Fibroblast of villous mesenchyme (primary cell): ENCODE data around the gene COL4A2. TPM values are rescaled to one million over a fixed set of nuclear protein-coding genes. Genes with fewer than 3 reads are reported as not detected.

ENCODE experiments used
- DNase-seq: peaks from one replicate; pipeline ENCODE4 v3.0.0-alpha.2; 2010; ENCODE audit warnings: low read depth
- H3K4me3 ChIP-seq: 2 replicates; pipeline ENCODE4 v1.5.1; 2011; ENCODE audit warnings: low read depth, mild to moderate bottlenecking, low read length
- CTCF ChIP-seq: IDR thresholded peaks from 2 replicates; pipeline ENCODE4 v1.5.1; 2012; ENCODE audit warnings: low read depth, mild to moderate bottlenecking, low read length; ENCODE audit not compliant: insufficient read depth
- total RNA-seq: library from RNA; depleted of rRNA; stranded (reverse); fragments of >200 nt; gene quantifications from 2 replicates; pipeline ENCODE4 v1.2.3, GENCODE V29; 2012

Gene COL4A2
- total RNA-seq, 1 donor: 756 TPM

DNA sequence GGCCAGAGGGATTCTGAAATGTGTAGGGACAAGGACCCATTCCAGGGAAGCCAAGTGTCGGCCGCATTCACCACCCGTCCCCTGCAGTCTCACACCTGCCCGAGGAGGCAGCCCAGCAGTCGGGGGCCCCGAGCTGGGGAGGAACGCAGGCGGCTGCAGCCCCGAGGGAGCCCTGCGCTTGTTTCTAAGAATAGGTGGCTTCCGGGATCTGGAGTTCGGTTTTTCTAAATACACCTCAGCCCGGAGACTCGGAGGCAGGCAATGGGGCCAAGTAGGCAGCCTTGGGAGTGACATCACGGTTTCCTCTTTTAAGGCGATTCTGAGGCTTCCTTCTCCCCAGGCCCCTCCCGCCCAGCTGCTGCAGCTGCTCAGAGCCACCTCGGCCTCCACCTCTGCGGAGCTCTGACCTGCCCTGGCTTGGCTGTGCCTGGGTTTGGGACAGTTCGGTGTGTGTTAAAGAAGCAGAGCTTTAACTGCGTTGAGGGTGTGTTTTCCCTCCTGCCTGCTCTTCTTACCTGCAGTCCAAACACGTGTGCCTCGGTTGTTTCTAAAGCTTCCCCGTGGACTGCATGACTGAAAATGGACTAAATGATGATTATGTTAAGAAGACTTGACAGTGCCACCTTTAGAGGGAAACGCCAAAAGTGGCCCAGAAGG lies 80.5 kb downstream of the COL4A2 start:
- no peak for TF ChIP-seq CTCF
- peak; percentile 87 for DNase-seq
- no peak overlapping the region for H3K4me3 ChIP-seq

DNA sequence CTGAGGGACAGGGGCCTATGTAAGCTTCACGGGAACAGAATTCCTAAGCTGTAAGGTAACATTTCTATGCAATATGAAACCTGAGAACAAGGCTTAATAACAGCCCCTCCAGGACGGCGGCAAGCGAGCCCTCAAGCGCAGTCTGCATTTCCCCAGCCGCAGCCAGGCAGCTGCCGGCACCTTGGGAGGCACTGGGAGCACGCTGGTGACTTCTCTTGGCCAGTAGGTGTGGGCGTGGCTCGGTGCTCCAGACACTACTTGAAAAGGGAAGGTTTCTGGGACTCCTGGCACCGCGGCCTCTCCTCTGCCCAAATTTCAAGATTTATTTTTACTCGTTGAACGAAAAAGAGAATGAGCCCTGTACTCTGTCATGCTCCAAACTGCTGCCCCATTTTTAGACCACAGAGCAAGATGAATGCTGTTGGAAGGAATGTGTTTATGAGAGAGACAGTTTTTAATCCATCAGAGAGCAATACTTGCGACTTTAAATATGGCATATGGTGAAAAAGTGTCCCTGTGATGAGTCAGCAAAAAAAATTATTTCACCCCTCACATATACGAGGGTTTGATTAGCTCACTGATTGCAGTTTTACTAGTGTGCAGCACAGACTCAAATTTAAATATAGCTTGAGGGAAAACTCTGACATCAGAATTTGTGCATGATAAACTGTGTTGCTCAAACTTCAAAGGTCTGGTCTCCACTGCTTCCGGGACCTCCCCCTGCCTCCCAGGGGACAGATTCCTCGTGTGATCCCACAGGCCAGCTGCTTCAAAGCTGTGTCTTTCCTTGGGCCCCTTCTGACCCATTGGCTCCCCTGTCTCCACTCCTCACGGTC lies 81.2 kb downstream of the COL4A2 start:
- H3K4me3 ChIP-seq: no peak overlapping the region
- peak; percentile 97 for DNase-seq
- peak; percentile 2 for TF ChIP-seq CTCF

DNA sequence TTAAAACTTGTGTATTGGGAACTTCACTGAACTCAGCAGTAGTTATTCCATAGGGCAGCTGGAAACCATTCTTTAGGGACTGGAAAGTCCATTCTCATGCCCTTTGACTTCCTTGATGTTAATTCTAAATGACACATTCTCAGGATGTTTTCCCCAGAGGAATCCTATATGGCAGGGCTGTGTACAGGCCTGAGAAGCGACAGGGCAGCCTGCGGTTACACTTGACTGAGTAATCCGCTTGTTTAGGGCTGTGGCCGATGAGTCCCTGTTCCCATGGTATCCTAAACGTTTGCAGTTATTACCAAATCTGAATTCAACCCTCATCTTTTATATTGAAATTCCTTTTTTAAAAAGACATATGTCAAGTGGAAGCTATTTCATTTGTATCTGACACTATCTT lies 83.5 kb downstream of the COL4A2 start:
- TF ChIP-seq CTCF: no peak
- no peak overlapping the region for H3K4me3 ChIP-seq
- DNase-seq: peak; percentile 95

DNA sequence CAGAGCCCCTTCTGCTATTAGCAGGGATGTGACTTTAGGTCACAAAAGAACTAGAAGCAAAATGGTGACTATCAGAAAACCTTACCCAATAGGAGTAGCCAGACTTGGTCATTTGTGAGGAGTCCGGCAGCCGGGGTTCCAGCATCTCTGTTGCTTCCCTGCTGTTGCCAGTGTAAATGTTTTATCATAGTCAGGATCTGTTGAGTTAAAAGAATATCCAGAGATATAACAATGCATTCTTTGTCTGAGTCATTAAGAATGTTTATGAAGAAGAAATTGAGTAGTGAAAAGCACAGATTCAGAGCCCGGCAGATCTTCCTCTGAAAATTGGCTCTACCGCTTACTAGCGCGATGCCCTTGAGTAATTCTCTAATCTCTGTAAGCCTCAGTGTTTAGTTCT lies 84.2 kb downstream of the COL4A2 start:
- TF ChIP-seq CTCF: no peak
- H3K4me3 ChIP-seq: no peak overlapping the region
- DNase-seq: peak; percentile 68

- DNase-seq: peak; percentile 97
- no peak for TF ChIP-seq CTCF
- H3K4me3 ChIP-seq: peak overlapping the region; percentile 10
Measured at GRCh38 chr13:110392510-110393240, 85.6 kb downstream of the COL4A2 start.

- no peak for TF ChIP-seq CTCF
- H3K4me3 ChIP-seq: no peak overlapping the region
- DNase-seq: peak; percentile 38
Measured at GRCh38 chr13:110393761-110394160, 86.7 kb downstream of the COL4A2 start.
